ENCODE results near the gene CBX4.

Gene CBX4

DNA sequence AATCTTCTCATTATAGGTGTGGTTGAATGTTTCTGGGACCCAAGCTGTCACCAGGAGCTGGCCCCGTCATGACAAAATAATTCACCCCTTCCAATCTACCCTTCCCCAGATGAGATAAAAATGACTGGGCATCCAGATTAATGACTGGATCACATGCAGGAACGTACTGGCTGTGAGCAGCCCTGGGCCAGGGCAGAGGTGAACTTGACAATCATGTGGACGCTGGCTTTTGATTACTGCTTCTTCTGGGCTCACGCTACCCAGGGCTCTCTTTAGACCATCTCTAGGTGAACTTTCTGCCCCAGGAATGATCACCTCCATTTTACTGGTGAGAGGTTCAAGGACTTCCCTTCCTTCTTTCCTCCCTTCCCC is 18.3 kb downstream of the CBX4 start:
- Histone ChIP-seq H3K9ac (ENCODE audit: low read depth, low read length) (no peak overlapping the region), H3K4me1 (ENCODE audit: control insufficient read depth, insufficient read depth, low read length) (no peaks in the 10 kb centered on the region), H3K27me3 (ENCODE audit: control insufficient read depth, insufficient read depth, low read length) (peaks cover 88% of the 10 kb centered on the region), H3K4me3 (ENCODE audit: low read depth, low read length) (no peak overlapping the region), H3K36me3 (ENCODE audit: control insufficient read depth, insufficient read depth, low read length) (no peaks in the 10 kb centered on the region), H3K9me3 (ENCODE audit: control insufficient read depth, insufficient read depth, low read length) (no peaks in the 10 kb centered on the region)

DNA sequence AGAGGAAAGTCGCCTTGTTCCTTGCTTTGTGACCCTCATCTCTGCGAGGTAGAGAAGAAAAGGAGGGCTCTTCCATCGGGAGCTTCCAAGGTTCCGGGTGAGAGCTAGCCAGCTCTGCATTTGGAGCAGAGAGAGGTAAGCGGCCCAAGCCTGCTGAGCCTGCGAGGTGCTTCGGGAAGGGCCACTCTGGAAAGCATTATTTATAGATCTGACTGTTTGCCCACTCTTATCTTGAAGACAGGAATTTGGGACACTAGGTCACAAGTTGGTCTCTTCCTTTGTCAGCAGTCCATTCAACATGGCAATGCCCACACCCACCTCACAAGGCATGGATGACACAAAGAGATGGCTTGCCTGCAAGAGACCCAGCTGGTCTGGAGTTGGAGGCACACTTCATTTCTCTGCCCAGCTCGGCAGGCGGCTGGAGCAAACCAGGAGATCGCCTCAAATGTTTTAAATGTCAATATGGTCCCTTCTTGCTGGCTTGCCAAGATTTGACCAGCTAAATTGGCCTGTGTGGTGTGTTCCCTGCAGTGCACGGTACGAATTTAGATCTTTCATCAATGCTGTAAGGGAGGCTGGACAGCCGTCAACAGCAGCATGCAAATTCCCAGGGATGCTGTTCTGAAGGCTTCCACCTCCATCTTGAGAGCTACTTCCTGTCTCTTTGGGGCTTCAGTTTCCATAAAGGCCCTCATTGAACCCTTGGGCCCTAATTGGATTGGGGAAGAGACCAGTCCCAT is 19.5 kb downstream of the CBX4 start:
- Histone ChIP-seq H3K9me3 (ENCODE audit: control insufficient read depth, insufficient read depth, low read length) (no peaks in the 10 kb centered on the region), H3K27me3 (ENCODE audit: control insufficient read depth, insufficient read depth, low read length) (peaks cover 87% of the 10 kb centered on the region), H3K9ac (ENCODE audit: low read depth, low read length) (no peak overlapping the region), H3K4me1 (ENCODE audit: control insufficient read depth, insufficient read depth, low read length) (no peaks in the 10 kb centered on the region), H3K36me3 (ENCODE audit: control insufficient read depth, insufficient read depth, low read length) (no peaks in the 10 kb centered on the region), H3K4me3 (ENCODE audit: low read depth, low read length) (no peak overlapping the region)

GRCh38 chr17:79819085-79819484 is 20.2 kb downstream of the CBX4 start:
- no peaks in the 10 kb centered on the region for H3K9me3 ChIP-seq (ENCODE audit: control insufficient read depth, insufficient read depth, low read length)
- no peaks in the 10 kb centered on the region for H3K36me3 ChIP-seq (ENCODE audit: control insufficient read depth, insufficient read depth, low read length)
- H3K4me3 ChIP-seq (ENCODE audit: low read depth, low read length) = no peak overlapping the region
- no peak overlapping the region for H3K9ac ChIP-seq (ENCODE audit: low read depth, low read length)
- no peaks in the 10 kb centered on the region for H3K4me1 ChIP-seq (ENCODE audit: control insufficient read depth, insufficient read depth, low read length)
- H3K27me3 ChIP-seq (ENCODE audit: control insufficient read depth, insufficient read depth, low read length) = peaks cover 88% of the 10 kb centered on the region

- Histone ChIP-seq H3K27me3 (ENCODE audit: control insufficient read depth, insufficient read depth, low read length) (peaks cover 86% of the 10 kb centered on the region), H3K9ac (ENCODE audit: low read depth, low read length) (no peak overlapping the region), H3K9me3 (ENCODE audit: control insufficient read depth, insufficient read depth, low read length) (no peaks in the 10 kb centered on the region), H3K4me1 (ENCODE audit: control insufficient read depth, insufficient read depth, low read length) (no peaks in the 10 kb centered on the region), H3K4me3 (ENCODE audit: low read depth, low read length) (no peak overlapping the region), H3K36me3 (ENCODE audit: control insufficient read depth, insufficient read depth, low read length) (no peaks in the 10 kb centered on the region)
These were observed 21.0 kb downstream of the CBX4 start for GRCh38 chr17:79818026-79818758.

DNA sequence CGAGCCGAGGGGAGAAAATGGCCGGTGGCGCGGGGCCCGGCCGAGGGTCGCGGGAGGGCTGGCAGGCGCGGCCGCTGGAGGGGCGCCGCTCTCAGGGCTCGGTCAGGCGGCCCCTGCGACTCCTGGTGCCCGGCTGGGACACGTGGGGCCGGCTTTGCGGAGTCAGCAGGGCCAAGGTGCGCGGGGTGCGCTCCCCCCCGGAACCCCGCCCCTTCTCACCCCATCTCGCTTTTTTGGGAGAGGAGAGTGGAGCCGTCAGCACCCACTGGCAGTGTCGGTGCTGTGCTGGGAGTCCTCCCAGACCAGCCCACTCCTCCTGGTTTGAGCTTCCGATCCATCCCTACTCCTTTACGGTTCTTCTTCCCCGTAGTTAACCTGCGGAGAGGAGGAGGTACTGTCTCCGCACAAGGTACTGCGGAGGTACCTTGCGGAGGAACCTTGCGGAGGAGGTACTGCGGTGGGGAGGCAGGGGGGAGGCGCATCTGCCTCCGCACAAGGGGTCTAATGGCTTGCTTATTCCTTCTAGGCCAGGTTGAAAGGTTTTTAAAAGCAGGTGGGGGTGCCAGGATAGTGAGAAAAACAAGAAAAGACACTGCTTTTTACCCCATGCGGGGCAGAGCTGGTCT is 23.3 kb downstream of the CBX4 start:
- Histone ChIP-seq H3K4me1 (ENCODE audit: control insufficient read depth, insufficient read depth, low read length) (peaks cover 4% of the 10 kb centered on the region), H3K4me3 (ENCODE audit: low read depth, low read length) (peak overlapping the region; percentile 37), H3K36me3 (ENCODE audit: control insufficient read depth, insufficient read depth, low read length) (no peaks in the 10 kb centered on the region), H3K9me3 (ENCODE audit: control insufficient read depth, insufficient read depth, low read length) (no peaks in the 10 kb centered on the region), H3K9ac (ENCODE audit: low read depth, low read length) (no peak overlapping the region), H3K27me3 (ENCODE audit: control insufficient read depth, insufficient read depth, low read length) (peaks cover 90% of the 10 kb centered on the region)

DNA sequence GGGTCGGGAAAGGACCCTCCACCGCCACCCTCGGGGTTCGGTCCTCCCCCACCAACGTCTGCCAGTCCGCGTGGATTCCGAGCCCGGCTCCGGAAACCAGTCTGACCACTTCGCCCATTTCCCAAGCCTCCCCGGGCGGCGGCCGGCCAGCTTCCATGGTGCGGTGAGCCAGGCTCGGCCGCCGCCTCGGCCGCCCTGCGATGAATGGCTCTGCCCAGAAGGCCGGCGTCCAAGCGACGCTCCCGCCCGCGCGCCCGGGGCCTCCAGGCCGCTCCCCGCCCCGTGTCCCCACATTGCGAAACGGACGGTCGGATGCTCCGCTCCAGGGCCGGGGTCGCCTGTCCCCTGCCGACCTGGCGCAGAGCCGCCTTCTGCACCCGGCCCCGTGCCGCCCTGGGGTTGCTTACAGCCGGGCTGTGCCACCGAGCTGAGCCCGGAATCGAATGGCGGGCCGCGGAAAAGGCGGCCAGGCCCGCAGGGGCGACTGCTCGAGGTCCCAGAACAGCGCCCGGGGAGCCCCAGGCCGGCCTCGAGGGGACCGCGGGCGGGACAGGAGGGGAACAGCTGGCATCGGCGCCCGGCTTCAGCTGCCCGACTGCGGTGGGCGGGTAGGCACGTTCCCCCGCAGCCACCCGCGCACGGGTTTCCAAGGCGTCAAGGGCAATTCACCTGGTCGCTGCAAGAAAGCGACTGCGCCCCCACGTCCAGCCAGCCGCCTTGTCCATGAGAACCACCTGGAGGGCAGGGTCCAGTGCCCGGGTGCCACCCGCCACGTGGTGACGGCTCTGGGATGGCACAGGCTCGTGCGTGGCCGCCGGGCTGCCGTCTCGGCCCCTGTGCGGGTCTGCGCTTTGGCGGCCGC is 24.0 kb downstream of the CBX4 start:
- no peak overlapping the region for H3K9ac ChIP-seq (ENCODE audit: low read depth, low read length)
- no peaks in the 10 kb centered on the region for H3K36me3 ChIP-seq (ENCODE audit: control insufficient read depth, insufficient read depth, low read length)
- H3K9me3 ChIP-seq (ENCODE audit: control insufficient read depth, insufficient read depth, low read length) = no peaks in the 10 kb centered on the region
- H3K27me3 ChIP-seq (ENCODE audit: control insufficient read depth, insufficient read depth, low read length) = peaks cover 87% of the 10 kb centered on the region
- H3K4me1 ChIP-seq (ENCODE audit: control insufficient read depth, insufficient read depth, low read length) = peaks cover 4% of the 10 kb centered on the region
- peak overlapping the region; percentile 12 for H3K4me3 ChIP-seq (ENCODE audit: low read depth, low read length)

GRCh38 chr17:79814127-79814973 is 24.9 kb downstream of the CBX4 start:
- peaks cover 81% of the 10 kb centered on the region for H3K27me3 ChIP-seq (ENCODE audit: control insufficient read depth, insufficient read depth, low read length)
- peak overlapping the region; percentile 12 for H3K4me3 ChIP-seq (ENCODE audit: low read depth, low read length)

DNA sequence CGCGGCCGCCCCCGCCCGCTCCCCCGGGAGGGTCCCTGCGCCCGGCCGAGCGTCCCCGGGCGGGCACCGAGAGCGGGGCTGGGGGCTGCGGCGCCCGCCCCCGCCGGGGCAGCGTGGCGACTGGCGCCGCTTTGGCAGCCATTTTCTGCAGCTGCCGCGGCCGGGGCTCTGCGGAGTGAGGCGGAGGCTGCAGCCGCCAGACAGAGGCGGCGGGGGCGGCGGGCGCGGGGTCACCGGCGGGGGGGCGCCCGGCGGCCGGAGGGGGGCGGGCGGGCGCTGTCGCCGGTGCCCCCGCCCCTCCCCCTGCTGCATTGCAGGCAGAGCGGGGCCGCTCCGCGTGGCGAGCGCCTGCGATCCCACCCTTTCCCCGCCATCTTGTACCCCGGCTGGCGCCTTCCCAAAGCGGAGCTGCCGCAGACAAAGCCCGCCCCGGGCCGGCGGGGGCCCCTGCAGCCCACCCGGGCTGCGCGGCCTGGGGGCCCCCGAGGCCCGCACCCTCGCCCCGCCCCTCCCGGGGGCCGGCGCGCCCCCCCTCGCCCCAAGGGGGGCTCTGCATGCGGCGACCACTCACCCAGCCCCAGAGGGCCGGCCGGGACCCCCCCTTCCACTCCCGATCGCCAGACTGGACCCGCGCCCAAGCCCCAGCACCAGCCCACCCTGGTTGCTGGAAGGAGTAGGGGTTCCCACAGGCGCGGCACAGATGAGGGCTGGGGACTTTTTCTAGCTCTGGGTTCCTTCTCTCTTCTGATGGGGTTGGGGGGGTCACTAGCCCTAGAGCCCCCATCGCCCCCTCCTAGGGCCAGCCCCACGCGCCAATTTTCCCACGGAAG is 25.7 kb downstream of the CBX4 start:
- peaks cover 9% of the 10 kb centered on the region for H3K4me1 ChIP-seq (ENCODE audit: control insufficient read depth, insufficient read depth, low read length)
- H3K36me3 ChIP-seq (ENCODE audit: control insufficient read depth, insufficient read depth, low read length) = no peaks in the 10 kb centered on the region
- no peak overlapping the region for H3K9ac ChIP-seq (ENCODE audit: low read depth, low read length)
- H3K9me3 ChIP-seq (ENCODE audit: control insufficient read depth, insufficient read depth, low read length) = no peaks in the 10 kb centered on the region
- peak overlapping the region; percentile 12 for H3K4me3 ChIP-seq (ENCODE audit: low read depth, low read length)
- peaks cover 81% of the 10 kb centered on the region for H3K27me3 ChIP-seq (ENCODE audit: control insufficient read depth, insufficient read depth, low read length)

More at GRCh38 chr17:79814127-79814973, 24.9 kb downstream of the CBX4 start:
- peaks cover 4% of the 10 kb centered on the region for H3K4me1 ChIP-seq (ENCODE audit: control insufficient read depth, insufficient read depth, low read length)
- H3K9me3 ChIP-seq (ENCODE audit: control insufficient read depth, insufficient read depth, low read length) = no peaks in the 10 kb centered on the region
- no peaks in the 10 kb centered on the region for H3K36me3 ChIP-seq (ENCODE audit: control insufficient read depth, insufficient read depth, low read length)
- H3K9ac ChIP-seq (ENCODE audit: low read depth, low read length) = no peak overlapping the region

- Histone ChIP-seq H3K4me3 (ENCODE audit: low read depth, low read length) (peak overlapping the region; percentile 30), H3K27me3 (ENCODE audit: control insufficient read depth, insufficient read depth, low read length) (peaks cover 81% of the 10 kb centered on the region), H3K4me1 (ENCODE audit: control insufficient read depth, insufficient read depth, low read length) (peaks cover 9% of the 10 kb centered on the region), H3K9me3 (ENCODE audit: control insufficient read depth, insufficient read depth, low read length) (no peaks in the 10 kb centered on the region), H3K36me3 (ENCODE audit: control insufficient read depth, insufficient read depth, low read length) (no peaks in the 10 kb centered on the region), H3K9ac (ENCODE audit: low read depth, low read length) (no peak overlapping the region)
These were observed 26.6 kb downstream of the CBX4 start for GRCh38 chr17:79812353-79813258.

All from iPS-15b (cell line).